ENCODE measurements around the gene TTYH3.
A peak's percentile ranks its signal among the peaks of the same experiment; 100 is the strongest.

TTYH3 gene

DNA sequence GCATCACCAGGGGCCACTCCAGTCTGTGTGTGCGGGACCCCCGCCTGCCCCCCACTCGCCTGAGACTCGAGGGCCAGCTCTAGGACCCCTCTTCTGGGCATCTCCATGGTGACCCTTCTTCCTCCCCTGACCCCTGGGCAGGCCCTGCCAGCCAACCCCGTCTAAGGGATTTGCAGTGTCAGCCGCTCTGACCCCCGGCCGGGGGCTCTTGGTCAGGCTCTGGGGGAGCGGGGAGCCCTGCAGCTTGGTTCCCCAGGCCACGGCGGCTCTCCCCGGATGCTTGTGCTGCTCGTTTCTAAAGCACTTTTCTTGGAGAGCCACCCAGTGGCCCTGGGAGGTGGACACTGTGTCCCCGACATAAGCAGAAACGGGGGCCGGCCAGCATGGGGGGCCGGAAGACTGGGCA, 5.3 kb downstream of the TTYH3 start:
- no peak for DNase-seq

DNA sequence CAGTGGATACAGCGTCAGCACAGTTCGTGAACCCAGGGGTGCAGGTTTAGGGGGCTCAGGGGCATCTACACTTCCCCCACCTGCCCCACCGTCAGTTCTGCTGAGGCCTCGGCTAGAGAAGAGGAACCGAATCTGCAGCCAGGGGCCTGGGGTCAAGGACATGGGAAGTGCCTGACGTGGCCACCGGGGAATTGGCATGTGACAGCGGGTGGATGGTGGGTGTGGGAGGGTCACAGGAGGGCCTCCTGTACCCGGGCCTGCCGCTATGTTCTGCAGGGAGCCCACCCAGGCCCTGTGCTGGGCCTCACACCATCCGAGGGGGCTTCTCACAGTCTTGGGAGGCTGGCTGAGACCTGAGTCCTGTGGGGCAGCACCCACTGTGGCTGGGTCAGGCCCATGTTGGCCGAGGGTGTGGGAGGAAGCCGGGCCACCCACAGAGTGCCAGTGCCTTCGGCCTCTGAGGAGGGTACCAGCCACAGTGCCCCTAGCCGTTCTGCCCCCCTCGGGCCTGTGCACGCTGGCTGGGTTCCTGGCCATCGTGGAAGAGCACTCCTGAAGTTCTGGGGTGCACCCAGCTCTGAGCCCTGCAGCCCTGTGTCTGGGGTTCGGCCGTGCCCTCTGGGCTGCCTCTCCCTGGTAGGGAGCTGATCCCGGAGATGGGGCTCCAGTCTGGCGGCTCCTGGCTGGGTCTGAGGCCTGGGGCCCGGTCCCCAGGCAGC, 5.9 kb downstream of the TTYH3 start:
- no peak for DNase-seq

DNA sequence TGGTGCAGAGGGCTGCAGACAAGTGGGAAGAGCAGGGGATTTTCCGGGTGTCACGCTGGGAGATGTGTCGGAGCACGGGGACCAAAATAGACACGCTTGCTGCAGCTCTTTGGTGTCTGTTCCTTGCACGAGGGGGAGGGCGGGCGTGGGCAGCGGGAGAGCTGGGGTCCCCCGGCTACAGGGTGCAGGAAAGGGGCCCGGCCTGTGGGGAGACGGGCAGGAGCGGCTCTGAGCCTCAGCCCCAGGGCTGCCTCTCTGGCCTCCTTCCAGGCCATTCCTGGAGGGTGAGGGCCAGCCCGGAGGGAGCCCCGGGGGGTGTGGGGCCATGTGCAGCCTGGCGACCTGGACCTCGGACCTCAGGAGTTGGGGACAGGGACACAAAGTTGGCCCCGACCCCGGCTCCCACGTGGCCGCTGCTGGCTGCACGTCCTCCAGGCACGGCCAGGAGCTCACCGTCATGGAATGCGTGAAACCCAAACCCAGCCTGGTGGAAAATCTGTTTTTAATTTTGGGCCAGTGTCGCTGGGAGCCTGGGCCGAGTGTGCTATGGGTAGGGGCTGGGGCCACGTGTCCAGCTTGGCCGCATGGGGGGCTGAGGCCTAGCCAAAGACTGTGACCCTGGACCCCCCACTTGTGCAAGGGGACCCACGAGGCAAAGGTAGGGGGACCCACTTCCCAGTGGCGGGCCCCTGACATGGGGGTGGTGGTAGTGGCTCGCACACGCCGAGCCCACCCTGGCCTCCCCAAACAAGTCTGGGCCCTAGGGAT, 6.6 kb downstream of the TTYH3 start:
- no peak for DNase-seq

DNA sequence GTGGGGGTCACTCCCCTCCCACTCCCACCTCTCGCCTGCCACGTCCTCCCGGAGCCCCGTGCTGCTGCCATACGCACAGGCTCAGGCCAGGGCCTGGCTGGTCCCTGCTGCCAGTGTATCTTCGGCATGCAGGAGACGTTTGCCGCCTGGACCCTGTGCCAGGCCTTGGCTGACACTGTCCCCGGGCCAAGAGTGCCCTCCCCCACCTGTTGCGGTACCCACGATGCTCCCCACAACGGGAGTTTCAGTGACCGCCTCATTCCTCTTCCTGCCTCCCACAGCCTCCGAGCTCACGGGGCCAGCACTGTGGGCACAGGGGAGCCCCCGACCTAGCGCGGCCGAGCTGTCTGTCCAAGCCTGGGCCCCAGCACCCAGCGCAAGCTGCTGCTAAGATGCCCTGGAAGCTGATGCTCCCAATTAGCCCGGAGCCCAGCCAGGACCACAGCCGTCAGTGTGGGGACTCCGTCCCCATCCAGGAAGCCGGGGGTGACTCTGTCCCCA, 7.4 kb downstream of the TTYH3 start:
- DNase-seq, result no peak

GRCh38 chr7:2639695-2640481, 8.1 kb downstream of the TTYH3 start:
- DNase-seq, result no peak

GRCh38 chr7:2640482-2640830, 8.7 kb downstream of the TTYH3 start:
- DNase-seq, result peak; percentile 76

GRCh38 chr7:2640846-2641316, 9.1 kb downstream of the TTYH3 start:
- DNase-seq, result no peak

DNA sequence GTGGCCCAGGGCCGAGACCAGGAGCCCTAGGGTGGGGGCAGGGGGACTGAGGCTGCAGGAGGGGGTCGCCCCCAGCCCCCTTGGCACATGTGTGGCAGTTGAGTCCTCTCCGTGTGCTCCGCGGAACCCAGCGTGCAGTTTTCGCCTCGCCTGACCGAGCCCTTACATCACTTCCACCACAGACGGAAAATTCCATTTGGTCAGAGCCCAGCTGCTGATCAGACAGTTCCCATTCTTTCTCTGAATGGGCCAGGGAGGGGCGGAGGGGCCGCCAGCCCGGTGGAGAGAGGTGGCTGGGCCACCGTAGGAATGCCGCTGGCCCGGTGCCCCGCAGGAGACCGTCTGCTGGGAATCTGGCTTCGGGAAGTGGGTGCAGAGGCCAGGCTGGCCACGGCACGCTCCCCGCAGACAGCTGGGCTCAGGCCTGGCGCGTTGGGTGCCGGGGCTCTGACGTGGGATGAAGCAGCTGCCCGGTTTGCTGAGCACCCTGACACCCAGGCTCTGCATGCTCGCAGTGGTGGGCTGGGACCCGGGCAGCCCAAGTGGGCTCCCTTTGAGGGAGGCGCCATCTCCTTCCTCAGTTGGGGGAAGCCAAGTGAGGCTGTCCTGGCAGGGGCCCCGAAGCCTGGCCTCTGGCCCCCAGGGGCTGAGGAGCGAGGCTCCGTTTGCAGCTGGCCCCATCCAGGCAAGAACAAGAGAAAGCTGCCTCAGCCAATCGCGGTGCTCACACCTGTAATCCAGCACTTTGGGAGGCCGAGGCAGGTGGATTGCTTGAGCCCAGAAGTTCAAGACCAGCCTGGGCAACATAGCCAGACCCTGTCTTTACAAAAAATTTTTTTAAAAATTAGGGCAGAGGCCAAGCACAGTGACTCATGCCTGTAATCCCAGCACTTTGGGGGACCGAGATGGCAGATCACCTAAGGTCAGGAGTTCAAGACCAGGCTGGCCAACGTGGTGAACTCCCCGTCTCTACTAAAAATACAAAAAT, 9.9 kb downstream of the TTYH3 start:
- DNase-seq, result no peak

DNA sequence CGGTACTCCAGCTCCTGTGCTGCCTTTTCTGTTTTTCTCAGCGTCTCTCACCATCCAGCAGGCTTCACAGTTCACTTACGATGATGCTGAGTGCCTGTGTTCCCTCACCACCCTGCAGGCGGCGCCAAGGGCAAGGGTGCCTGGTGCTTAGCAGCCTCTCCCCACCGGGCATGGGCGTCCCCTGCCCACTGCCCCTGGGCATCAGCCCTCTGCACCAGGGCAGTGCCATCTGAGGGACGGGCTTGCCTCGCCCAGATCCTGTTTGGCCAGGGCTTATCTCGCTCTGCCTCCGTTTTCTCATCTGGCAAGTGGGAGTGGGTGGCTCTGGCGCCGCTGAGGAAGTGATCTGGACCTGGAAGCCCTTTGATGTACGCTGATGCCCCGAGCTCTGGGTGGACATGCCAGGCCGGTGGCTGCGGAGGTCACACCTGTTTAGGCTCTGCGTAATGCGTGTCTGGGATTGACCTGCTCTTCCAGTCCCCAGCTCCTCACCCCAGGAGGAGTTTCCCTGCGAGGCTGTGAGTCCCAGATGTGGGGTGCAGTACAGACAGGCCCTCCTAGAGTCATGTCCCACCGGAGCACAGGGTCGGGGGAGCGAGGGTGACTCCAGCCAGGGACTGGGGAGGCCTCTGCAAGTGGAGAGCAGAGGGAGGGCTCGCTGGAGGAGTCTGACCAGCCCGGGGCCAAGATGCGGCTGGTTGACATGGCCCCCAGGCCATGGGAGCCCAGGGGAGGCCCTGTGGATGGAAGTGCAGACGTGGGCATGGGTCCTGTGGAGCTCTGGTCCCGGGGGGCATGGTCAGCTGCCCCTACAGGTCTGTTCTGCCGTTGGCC, 11.8 kb downstream of the TTYH3 start:
- DNase-seq, result no peak

- no peak for DNase-seq
Measured at GRCh38 chr7:2644220-2644561, 12.4 kb downstream of the TTYH3 start.

- no peak for DNase-seq
Measured at GRCh38 chr7:2644562-2645273, 12.9 kb downstream of the TTYH3 start.

- no peak for DNase-seq
Measured at GRCh38 chr7:2645274-2645868, 13.6 kb downstream of the TTYH3 start.

DNA sequence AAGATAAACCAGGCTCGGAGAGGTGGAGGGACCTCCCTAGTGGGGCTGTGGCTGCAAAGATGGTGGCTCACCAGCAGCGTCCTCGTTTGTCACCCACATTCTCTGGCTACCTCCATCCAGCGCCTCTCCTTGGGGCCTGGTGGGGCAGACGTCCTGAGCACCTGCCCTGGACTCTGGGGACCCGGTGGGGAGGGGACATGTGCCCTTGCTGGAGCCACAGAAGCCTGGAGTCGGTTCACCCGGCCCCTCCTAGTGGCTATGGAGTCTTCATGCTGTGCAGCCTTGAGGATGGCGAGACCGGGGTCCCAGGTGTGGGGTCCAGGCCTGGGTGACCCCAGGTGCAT, 14.5 kb downstream of the TTYH3 start:
- DNase-seq, result no peak

DNA sequence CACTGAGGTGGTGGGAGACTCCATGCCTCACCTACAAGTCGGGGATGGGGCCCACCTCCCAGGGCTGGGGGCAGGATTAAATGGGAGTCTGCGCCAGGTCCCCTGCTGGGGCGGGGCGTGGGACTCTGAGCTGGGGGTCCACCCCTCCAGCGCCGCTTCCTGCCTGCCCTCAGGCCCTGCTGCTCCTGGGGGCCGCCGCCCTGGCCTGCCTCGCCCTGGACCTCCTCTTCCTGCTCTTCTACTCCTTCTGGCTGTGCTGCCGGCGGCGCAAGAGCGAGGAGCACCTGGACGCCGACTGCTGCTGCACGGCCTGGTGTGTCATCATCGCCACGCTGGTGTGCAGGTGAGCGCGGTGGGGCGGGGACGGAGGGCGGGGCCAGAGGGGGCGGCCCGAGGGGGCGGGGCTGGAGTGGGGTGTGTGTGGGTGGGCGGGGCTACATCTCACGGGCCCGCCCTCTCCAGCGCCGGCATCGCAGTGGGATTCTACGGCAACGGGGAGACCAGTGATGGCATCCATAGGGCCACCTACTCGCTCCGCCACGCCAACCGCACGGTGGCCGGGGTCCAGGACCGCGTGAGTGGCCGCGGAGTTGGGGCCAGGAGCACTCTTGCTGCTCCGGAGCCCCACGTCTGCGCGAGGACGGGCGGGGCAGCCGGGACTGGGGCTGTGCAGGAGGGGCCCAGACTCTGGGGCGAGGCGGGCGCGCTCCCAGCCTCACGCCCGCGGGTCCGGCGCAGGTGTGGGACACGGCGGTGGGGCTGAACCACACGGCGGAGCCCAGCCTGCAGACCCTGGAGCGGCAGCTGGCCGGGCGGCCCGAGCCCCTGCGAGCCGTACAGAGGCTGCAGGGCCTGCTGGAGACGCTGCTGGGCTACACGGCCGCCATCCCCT, 15.1 kb downstream of the TTYH3 start:
- DNase-seq, result no peak

GRCh38 chr7:2647594-2648172, 15.9 kb downstream of the TTYH3 start:
- DNase-seq, result no peak

DNA sequence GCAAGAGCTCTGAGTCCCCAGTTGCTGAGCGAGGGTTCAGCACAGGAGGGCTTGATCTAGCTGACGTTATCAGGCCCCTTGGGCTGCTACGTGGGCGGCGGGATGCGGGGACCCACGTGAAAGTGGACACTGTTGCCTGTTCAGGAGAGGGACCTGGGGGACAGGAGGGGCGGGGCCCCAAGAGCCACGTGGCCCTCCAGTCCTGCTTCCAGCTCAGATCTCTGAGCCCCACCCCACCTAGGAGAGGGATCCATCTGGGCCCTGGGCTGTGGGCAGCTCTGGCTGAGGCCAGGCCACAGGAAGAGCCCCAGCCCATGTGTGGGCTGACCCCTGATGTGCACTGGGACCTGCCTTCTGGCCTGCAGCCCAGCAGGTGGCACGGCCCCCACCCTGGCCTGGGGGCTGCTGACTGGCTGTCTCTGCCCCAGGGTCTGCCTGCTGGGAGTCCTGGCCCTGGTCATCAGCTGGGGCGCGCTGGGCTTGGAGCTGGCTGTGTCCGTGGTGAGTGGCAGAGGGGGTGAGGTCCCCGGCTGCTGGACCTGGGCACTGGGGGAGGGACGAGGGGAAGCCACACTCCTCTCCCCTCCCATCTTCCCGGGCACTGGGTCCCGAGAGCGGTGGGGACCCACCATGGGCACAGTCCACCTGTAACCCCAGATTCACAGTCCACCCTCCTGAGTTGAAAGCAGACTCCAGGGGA, 17.5 kb downstream of the TTYH3 start:
- DNase-seq, result no peak

DNA sequence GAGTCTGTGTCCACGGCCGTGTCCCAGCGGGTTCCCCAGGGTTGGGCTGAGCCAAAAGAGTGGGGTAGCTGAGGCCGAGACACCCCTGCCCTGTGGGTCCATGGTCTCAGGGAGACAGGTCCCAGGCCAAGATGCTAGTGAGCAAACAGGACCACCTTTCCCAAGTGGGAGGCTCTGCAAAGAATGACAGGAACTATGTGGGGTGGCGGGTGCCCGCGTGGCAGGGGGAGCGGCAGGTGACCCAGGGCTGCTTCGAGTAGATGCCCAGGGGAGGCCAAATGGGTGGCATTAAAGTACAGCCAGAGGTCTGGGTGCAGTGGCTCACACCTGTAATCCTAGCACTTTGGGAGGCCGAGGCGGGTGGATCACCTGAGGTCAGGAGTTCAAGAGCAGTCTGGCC, 18.2 kb downstream of the TTYH3 start:
- DNase-seq, result no peak

DNA sequence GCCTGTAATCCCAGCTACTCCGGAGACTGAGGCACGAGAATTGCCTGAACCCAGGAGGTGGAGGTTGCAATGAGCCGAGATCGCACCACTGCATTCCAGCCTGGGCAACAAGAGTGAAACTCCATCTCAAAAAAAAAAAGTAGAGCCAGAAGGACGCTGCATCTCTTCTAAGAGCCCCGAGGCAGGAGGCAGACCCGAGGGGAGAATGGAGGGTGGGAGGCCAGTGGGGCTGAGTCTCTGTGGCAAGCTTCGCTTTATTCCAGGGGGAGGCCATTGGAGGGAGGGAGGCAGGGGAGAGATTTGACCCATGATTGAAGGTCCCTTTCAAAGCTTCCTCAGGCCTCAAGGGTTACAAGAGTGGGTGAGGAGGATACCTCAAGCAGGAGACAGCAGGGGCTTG, 18.7 kb downstream of the TTYH3 start:
- no peak for DNase-seq

Measured in NCI-H2029 (cell line).